MV-4-11 (cell line): ENCODE results near the gene ICE2.

Experiments used
- DNase-seq: peaks from one replicate; lab custom pipeline; 2025; lab: John Stamatoyannopoulos, UW

The ICE2 gene, protein sequence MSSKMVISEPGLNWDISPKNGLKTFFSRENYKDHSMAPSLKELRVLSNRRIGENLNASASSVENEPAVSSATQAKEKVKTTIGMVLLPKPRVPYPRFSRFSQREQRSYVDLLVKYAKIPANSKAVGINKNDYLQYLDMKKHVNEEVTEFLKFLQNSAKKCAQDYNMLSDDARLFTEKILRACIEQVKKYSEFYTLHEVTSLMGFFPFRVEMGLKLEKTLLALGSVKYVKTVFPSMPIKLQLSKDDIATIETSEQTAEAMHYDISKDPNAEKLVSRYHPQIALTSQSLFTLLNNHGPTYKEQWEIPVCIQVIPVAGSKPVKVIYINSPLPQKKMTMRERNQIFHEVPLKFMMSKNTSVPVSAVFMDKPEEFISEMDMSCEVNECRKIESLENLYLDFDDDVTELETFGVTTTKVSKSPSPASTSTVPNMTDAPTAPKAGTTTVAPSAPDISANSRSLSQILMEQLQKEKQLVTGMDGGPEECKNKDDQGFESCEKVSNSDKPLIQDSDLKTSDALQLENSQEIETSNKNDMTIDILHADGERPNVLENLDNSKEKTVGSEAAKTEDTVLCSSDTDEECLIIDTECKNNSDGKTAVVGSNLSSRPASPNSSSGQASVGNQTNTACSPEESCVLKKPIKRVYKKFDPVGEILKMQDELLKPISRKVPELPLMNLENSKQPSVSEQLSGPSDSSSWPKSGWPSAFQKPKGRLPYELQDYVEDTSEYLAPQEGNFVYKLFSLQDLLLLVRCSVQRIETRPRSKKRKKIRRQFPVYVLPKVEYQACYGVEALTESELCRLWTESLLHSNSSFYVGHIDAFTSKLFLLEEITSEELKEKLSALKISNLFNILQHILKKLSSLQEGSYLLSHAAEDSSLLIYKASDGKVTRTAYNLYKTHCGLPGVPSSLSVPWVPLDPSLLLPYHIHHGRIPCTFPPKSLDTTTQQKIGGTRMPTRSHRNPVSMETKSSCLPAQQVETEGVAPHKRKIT

GRCh38 chr15:60478566-60479360, at the start of gene ICE2:
ICE2 (minus strand) TSS chr15:60479142; CDS start chr15:60477977, 1,165 bp downstream.
- peak; percentile 97 for DNase-seq

- no peak for DNase-seq
Observed at GRCh38 chr15:60528530-60528929, 49.6 kb upstream of the ICE2 start.

DNA sequence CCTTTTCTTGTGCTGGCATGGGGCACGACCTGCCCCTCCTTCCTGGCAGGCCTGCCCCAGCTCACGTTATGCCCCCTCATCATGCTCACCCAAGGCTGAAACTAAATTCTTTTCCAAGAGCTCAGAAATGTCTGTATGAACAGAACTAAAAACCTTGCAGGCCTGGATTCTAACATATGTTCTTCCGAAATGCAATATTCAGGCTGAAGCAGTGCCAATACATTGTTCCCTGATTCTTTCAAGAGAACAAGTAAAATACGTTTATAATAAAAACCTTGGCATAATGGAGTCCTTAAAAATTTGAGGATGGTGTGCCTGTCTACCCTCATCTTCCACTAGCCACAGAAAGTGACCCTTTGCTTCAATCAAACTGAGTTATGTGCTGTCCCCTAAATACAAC, 48.5 kb upstream of the ICE2 start:
- DNase-seq, result no peak

DNA sequence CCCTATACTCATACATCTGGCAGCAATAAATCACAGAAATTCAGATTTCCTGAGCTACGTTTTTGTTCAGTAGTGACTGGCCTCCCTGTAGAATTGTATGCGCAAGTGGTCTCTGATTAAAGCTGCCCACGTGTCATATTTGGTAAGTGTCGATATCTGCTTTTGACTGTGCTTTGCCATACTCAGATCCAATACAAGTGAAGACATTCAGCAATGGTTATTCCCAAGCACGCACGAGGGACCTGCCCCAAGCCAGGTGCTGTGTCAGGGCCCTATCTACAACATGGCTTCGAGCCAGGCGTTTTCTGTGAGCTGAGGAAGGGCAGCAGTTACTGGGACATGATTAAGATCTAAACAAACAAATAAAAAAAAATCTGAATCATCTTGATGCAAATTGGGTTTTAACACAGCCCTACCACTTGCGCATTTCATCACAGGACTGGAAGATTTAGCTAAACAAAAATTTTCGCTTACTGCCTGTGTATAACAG, 47.2 kb upstream of the ICE2 start:
- peak; percentile 13 for DNase-seq

- no peak for DNase-seq
Observed at GRCh38 chr15:60525341-60526039, 46.5 kb upstream of the ICE2 start.

GRCh38 chr15:60523056-60523455, 44.1 kb upstream of the ICE2 start:
- DNase-seq, result no peak

DNA sequence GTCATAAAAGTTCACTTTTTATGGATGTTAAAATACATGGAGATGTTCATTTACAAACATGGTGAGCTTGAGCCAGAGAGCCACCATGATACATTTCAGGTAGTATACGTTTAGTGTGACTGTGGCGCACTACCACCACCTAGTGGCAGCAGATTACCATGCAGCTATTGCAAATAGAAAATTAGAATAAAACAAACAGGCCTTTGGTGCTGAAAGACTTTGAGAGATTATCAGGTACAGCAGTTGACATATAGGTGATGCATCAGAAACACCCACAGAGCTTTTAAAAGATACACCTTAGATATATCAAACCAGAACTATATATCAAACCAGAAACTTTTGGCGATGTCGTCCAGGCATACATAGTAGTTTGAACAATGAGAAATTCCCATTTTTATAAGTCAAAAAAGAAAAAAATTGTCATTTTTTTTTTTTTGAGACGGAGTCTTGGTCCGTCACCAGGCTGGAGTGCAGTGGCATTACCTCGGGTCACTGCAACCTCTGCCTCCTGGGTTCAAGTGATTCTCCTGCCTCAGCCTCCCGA, 42.0 kb upstream of the ICE2 start:
- DNase-seq, result peak; percentile 22

DNA sequence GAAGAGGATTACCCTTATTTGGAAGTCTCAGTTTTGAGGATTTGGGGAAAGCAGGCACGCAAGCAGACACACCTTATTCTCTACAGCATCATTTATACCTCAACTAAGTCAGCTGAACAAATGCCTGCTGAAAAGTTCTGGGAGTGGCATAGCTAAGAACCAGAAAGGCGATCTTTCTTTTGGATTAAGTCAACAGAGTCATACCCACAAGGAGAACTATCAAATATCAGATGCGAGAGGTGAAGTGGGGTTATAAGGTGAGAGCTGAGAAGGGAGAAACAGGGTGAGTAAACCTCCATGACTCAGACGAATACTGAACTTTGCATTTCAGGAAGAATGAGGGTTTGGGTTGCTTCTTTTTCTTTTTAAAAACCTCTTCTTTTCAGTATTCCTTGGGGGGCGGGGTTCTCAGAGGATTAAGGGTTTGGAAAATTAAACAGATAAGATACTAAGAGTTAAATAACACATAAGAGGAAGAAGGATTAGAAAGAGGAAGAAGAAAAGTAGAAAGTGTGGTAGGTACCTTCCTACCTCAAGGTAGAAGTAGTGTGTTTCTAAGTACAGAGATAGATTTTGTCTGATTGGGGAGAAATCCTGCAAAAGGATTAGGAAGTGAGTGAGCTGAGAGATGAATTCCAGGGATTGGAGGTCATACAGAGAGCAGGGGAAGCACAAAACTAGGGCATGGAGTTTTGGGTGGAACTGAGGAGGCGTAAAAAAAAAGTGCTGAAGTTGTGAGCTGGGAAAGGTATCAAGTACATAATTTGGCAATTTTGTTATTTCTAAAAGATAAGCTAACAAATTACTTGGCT, 41.3 kb upstream of the ICE2 start:
- DNase-seq, result no peak

DNA sequence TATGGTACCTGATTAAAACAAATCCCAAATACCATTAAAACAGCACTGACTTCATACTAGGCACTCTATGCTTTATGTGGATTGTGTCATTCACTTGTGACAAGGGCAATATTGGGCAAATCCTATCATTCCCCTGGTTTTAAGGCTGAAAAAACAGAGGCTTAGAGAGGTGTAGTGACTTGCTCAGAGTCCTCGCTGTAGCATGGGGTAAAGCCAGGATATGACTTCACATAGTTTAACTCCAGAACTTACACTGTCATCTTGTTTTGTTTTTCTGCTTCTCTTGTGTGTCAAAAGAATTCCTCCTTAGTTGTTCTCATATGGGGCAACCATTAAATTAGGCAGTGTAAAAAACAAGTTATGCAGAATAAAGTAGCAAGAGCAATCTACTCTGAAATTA, 40.3 kb upstream of the ICE2 start:
- DNase-seq, result no peak

GRCh38 chr15:60518511-60518910, 39.6 kb upstream of the ICE2 start:
- no peak for DNase-seq

DNA sequence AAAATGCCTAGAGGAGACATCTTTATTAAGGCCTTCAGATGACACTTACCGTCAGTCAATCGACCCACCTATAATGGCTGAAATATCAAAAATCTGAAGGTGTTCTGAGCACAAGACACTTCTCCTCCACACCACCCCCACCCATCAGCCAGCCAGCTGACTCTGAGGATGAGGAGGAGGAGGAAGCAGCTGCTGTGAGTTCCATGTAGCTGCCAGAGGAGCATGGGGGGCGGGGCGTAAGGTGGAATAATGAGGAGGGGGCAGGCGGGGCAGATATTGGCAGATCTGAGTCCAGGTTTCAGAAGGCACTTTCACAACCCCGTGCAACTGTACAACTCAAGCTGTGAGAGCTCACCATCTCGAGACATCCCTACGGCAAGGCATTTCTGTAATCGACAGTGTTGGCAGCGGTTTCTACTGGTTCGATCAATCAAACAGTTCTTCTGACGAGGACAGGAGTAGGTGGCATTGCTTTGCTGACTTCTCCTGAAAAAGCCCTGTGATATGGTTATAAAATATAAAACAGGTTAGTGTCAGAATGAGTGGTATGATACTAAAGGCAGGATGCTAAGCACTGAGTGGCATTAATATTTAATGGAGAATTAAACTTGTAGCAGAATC, 35.4 kb upstream of the ICE2 start:
- no peak for DNase-seq

DNA sequence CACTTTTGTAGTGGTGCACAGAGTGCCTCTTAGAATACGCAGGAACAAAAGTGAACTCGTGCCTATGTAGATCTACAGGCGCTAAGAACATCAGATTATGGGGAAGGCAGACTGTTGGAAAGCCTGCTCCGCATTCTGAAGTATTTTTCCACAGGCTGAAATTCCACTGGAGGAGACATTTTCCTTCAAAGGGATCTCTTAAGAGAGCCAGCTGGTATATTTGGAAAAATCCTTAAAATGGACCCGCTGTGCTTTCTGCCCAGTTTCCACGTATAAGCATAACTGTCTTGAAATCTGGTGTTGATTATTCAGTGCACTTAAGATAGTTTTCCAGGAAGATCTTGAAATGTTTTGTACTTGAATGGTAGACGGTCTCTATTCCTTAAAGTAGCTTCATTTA, 34.7 kb upstream of the ICE2 start:
- DNase-seq, result no peak

- no peak for DNase-seq
Observed at GRCh38 chr15:60512937-60513336, 34.0 kb upstream of the ICE2 start.

DNA sequence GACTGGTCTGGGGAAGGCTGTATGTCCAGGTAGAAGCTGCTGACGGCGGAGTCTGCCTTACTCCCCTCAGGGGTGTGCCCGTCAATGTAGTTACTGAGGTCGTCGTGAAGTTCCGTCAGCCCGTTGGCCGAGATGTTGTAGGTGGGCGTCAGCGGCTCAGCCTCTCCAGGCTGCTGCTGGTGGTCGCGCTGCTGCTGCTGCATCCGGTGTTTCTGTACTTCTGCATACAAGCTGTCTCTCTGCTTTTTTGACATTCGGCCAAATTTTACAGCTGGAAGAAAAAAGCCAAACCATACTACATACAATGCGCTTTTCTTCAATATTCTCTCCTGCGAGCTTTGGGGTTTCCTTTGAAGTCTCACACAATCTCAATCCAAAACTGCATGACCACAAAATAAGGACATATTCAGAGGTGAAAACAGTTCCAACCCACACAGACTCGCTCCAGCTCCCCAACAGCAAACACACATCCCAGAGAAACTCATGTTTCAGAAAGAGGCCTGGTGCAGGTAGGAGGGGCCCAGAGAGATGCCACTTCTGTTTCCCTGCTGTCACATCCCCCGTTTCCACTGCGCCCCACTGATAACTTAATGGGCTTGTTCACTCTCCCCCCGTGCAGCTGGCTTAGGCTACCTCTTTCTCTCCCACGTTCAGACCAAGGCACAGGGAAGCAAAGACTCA, 32.5 kb upstream of the ICE2 start:
- DNase-seq, result no peak

GRCh38 chr15:60510006-60510405, 31.1 kb upstream of the ICE2 start:
- no peak for DNase-seq

DNA sequence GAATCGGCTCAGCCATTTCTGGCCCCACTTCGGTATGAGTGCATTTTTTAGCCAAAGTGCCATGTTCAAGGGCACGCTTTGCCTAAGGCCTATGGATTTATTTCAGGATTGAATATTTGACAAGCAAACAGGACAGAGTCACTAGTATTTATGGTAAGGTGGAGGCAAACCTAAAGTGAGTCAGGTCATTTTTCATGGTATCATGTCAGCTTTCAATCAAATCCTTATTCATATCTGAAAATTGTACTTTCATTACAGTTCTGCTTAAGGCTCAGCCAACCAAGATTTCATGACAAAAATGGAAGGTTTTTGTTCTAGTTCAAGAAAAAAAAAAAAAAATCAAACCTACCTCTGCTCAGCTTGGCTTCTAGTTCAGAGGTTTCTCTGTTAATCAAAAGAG, 30.5 kb upstream of the ICE2 start:
- DNase-seq, result no peak

DNA sequence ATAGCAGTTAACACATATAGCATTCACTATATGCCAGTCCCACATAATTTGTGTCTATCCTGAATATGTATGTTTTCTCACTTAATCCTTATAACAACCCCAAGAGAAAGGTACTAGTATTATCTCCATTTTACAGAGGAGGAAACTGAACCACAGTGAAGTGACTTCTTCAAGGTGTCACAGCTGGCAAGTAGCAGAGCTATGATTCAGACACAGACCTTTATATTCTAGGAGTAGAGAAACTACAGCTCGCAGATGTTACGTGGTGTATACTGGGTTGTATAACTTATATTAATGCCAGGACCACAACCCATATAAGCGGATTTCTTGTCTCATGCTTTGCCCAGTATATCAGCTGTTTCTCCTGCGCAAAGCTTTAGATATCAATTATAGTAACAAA, 29.5 kb upstream of the ICE2 start:
- DNase-seq, result no peak

- DNase-seq, result peak; percentile 75
Observed at GRCh38 chr15:60507596-60508424, 28.9 kb upstream of the ICE2 start.
